Neuronal stem cell (in vitro differentiated cells): ENCODE results near the gene RAP1GAP.

Source experiments
- DNase-seq: peaks from one replicate; pipeline ENCODE4 v3.0.0-alpha.2; 2013; ENCODE audit warnings: low spot score
- H2AFZ ChIP-seq: one replicate; pipeline ENCODE4 v1.6.1; 2013; ENCODE audit warnings: mild to moderate bottlenecking, low read length, inconsistent platforms
- H2AK5ac ChIP-seq: 2 replicates; pipeline ENCODE4 v1.6.1; 2013; ENCODE audit warnings: low read depth, mild to moderate bottlenecking, inconsistent platforms, low read length, moderate library complexity, mixed read lengths
- H2BK120ac ChIP-seq: 2 replicates; pipeline ENCODE4 v1.6.1; 2013; ENCODE audit warnings: low read depth, mild to moderate bottlenecking, inconsistent platforms, low read length, moderate library complexity, mixed read lengths
- H2BK12ac ChIP-seq: one replicate; pipeline ENCODE4 v1.6.1; 2013; ENCODE audit warnings: low read length, inconsistent platforms
- H2BK15ac ChIP-seq: 2 replicates; pipeline ENCODE4 v1.6.1; 2013; ENCODE audit warnings: mild to moderate bottlenecking, low read length, inconsistent platforms, mixed read lengths
- H2BK5ac ChIP-seq: one replicate; pipeline ENCODE4 v1.6.1; 2013; ENCODE audit warnings: inconsistent platforms, mild to moderate bottlenecking, low read length, moderate library complexity
- H3K14ac ChIP-seq: one replicate; pipeline ENCODE4 v1.6.1; 2013; ENCODE audit warnings: low read length, inconsistent platforms
- H3K18ac ChIP-seq: 2 replicates; pipeline ENCODE4 v1.6.1; 2013; ENCODE audit warnings: low read length, inconsistent platforms
- H3K23ac ChIP-seq: 2 replicates; pipeline ENCODE4 v1.6.1; 2013; ENCODE audit warnings: low read depth, mild to moderate bottlenecking, mixed read lengths, low read length, inconsistent platforms; ENCODE audit not compliant: poor library complexity
- H3K27ac ChIP-seq: replicated peaks from 3 replicates; pipeline ENCODE4 v1.5.1; 2013; ENCODE audit warnings: low read length, inconsistent platforms
- H3K27me3 ChIP-seq, 3 experiments: 2 replicates each; pipeline ENCODE4 v1.6.1; 2013; ENCODE audit warnings: low read length in 3 of 3, mild to moderate bottlenecking in 2 of 3, inconsistent platforms in 1 of 3, low read depth in 1 of 3, mixed read lengths in 1 of 3, moderate library complexity in 1 of 3; ENCODE audit not compliant: control insufficient read depth in 3 of 3, insufficient read depth in 3 of 3
- H3K36me3 ChIP-seq, 2 donors: replicated peaks in 1 of 2; 2 replicates each; pipeline ENCODE4 v1.6.1; 2013; ENCODE audit warnings: low read length in 2 of 2; ENCODE audit not compliant: control insufficient read depth in 2 of 2, insufficient read depth in 2 of 2
- H3K4ac ChIP-seq: 2 replicates; pipeline ENCODE4 v1.6.1; 2013; ENCODE audit warnings: inconsistent platforms, mild to moderate bottlenecking, low read length, moderate library complexity
- H3K4me1 ChIP-seq, 2 donors: 1 replicate in 1 of 2; 2 replicates in 1 of 2; pipeline ENCODE4 v1.6.1; 2013; ENCODE audit warnings: low read length in 2 of 2, low read depth in 1 of 2; ENCODE audit not compliant: control insufficient read depth in 2 of 2, insufficient read depth in 1 of 2
- H3K4me2 ChIP-seq: one replicate; pipeline ENCODE4 v1.6.1; 2013; ENCODE audit warnings: mild to moderate bottlenecking, low read length, inconsistent platforms; ENCODE audit not compliant: insufficient read depth, poor library complexity, severe bottlenecking
- H3K4me3 ChIP-seq, 2 donors: 2 replicates each; pipeline ENCODE4 v1.5.1; 2013; ENCODE audit warnings: low read length in 2 of 2, mild to moderate bottlenecking in 2 of 2, inconsistent platforms in 1 of 2, moderate library complexity in 1 of 2
- H3K79me1 ChIP-seq: one replicate; pipeline ENCODE4 v1.6.1; 2013; ENCODE audit warnings: low read depth, mild to moderate bottlenecking, inconsistent platforms, low read length, moderate library complexity
- H3K9ac ChIP-seq: one replicate; pipeline ENCODE4 v1.6.1; 2013; ENCODE audit warnings: mild to moderate bottlenecking, low read depth, low read length, inconsistent platforms; ENCODE audit not compliant: poor library complexity
- H3K9me3 ChIP-seq, 2 donors: replicated peaks in 1 of 2; 2 replicates each; pipeline versions ENCODE3 to v1.6.1; 2013; ENCODE audit warnings: low read length in 2 of 2, mild to moderate bottlenecking in 2 of 2, inconsistent platforms in 1 of 2, low read depth in 1 of 2, mixed read lengths in 1 of 2, moderate library complexity in 1 of 2; ENCODE audit not compliant: control insufficient read depth in 2 of 2, insufficient read depth in 1 of 2
- H4K8ac ChIP-seq: one replicate; pipeline ENCODE4 v1.6.1; 2013; ENCODE audit warnings: low read depth, mild to moderate bottlenecking, inconsistent platforms, low read length, moderate library complexity
- H4K91ac ChIP-seq: one replicate; pipeline ENCODE4 v1.6.1; 2013; ENCODE audit warnings: low read length, low read depth, mild to moderate bottlenecking, inconsistent platforms; ENCODE audit not compliant: poor library complexity
- WGBS, 2 donors: extraction: QIAGEN DNeasy Blood & Tissue Kit; methylation state at CpG; one replicate each; pipeline ENCODE4 v1.1.7; 2013; ENCODE audit warnings: missing lambda C conversion rate in 2 of 2, mixed read lengths in 1 of 2; ENCODE audit not compliant: insufficient read length in 2 of 2, insufficient replicate concordance in 1 of 2; ENCODE audit errors: extremely low coverage in 2 of 2; 5-methylcytosine and 5-hydroxymethylcytosine counted together

RAP1GAP gene

GRCh38 chr1:21577324-21577723 lies 91.8 kb downstream of the RAP1GAP start:
- Histone ChIP-seq H3K4me2 (no peak overlapping the region), H2BK5ac (no peak overlapping the region), H3K27ac (no peak overlapping the region), H3K9ac (peak overlapping the region; percentile 30), H3K36me3 (peaks cover 0 to 4% of the 10 kb centered on the region in 2 donors), H3K4me1 (peaks cover 10 to 19% of the 10 kb centered on the region in 2 donors), H2AFZ (no peak overlapping the region), H3K27me3 (peaks cover 0 to 8% (median 0%) of the 10 kb centered on the region in 3 experiments), H4K8ac (peak overlapping the region; percentile 75), H3K23ac (peak overlapping the region; percentile 98), H2BK15ac (no peak overlapping the region), H3K9me3 (no peaks in the 10 kb centered on the region), H3K4me3 (no peak overlapping the region), H2BK120ac (no peak overlapping the region), H4K91ac (no peak overlapping the region), H3K18ac (peak overlapping the region; percentile 39), H2AK5ac (peak overlapping the region; percentile 66), H3K4ac (peak overlapping the region; percentile 94), H3K14ac (peak overlapping the region; percentile 75), H2BK12ac (peak overlapping the region; percentile 88), H3K79me1 (no peaks in the 10 kb centered on the region)
- WGBS, 2 donors, result no CpG with 5 or more reads among the region's 26 CpGs
- no peak for DNase-seq

GRCh38 chr1:21576798-21577187 lies 92.4 kb downstream of the RAP1GAP start:
- H4K8ac ChIP-seq, result no peak overlapping the region
- no peak overlapping the region for H3K9ac ChIP-seq
- H3K27ac ChIP-seq, result no peak overlapping the region
- no peak overlapping the region for H2AK5ac ChIP-seq
- no peaks in the 10 kb centered on the region for H3K9me3 ChIP-seq
- H2AFZ ChIP-seq, result no peak overlapping the region
- no peaks in the 10 kb centered on the region for H3K79me1 ChIP-seq
- no peak for DNase-seq
- peak overlapping the region; percentile 98 for H3K23ac ChIP-seq
- no peak overlapping the region for H2BK12ac ChIP-seq
- no peak overlapping the region for H3K18ac ChIP-seq
- H3K36me3 ChIP-seq, result peaks cover 0 to 5% of the 10 kb centered on the region in 2 donors
- no peak overlapping the region for H3K14ac ChIP-seq
- WGBS, 2 donors, result no CpG with 5 or more reads among the region's 5 CpGs
- H3K4me1 ChIP-seq, result peaks cover 10 to 19% of the 10 kb centered on the region in 2 donors
- H3K4me3 ChIP-seq, result no peak overlapping the region
- H3K4me2 ChIP-seq, result no peak overlapping the region
- H4K91ac ChIP-seq, result no peak overlapping the region
- peaks cover 0 to 8% (median 0%) of the 10 kb centered on the region in 3 experiments for H3K27me3 ChIP-seq
- H3K4ac ChIP-seq, result no peak overlapping the region
- no peak overlapping the region for H2BK5ac ChIP-seq
- no peak overlapping the region for H2BK15ac ChIP-seq
- no peak overlapping the region for H2BK120ac ChIP-seq

DNA sequence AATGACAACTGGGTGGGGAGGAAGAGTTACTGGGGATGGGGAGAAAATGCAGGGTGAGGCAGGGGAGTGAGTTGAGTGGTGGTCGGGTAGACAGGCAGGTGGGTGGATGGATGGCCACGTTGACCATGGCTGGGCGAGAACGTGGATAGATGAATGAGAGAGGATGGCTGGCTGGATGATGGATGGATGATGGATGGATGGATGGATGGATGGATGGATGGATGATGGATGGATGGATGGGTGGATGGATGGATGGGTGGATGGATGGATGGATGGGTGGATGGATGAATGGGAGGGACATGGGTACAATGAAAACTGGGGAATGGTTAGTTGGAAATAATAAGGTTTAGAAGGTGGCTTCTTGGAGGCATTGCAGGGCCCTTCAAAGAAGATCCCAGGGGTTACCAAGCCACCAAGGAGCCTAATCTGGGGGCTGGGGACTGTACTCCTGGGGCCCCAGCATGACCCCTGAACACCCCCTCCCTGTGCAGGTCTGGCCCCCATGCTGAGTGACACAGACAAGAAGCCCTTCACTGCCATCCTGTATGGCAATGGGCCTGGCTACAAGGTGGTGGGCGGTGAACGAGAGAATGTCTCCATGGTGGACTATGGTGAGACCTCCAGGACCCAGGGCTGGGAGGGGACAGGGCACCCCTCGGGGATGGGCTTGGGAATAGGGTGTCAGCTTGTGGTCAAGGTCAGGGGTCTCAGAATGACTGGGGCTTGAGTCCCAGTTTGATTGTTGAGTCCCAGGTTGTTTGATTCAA lies 92.9 kb downstream of the RAP1GAP start:
- no CpG with 5 or more reads among the region's 7 CpGs for WGBS, 2 donors
- H2BK120ac ChIP-seq, result no peak overlapping the region
- no peaks in the 10 kb centered on the region for H3K79me1 ChIP-seq
- no peak overlapping the region for H4K91ac ChIP-seq
- no peak overlapping the region for H3K9ac ChIP-seq
- no peak overlapping the region for H2AK5ac ChIP-seq
- H3K23ac ChIP-seq, result no peak overlapping the region
- H3K4me1 ChIP-seq, result peaks cover 10 to 19% of the 10 kb centered on the region in 2 donors
- DNase-seq, result no peak
- H2BK5ac ChIP-seq, result peak overlapping the region; percentile 63
- H2BK12ac ChIP-seq, result no peak overlapping the region
- peaks cover 0 to 5% of the 10 kb centered on the region in 2 donors for H3K36me3 ChIP-seq
- no peak overlapping the region for H3K4ac ChIP-seq
- no peak overlapping the region for H3K14ac ChIP-seq
- no peak overlapping the region for H3K18ac ChIP-seq
- H3K27ac ChIP-seq, result no peak overlapping the region
- peak overlapping the region; percentile 84 for H2BK15ac ChIP-seq
- no peaks in the 10 kb centered on the region for H3K9me3 ChIP-seq
- no peak overlapping the region for H2AFZ ChIP-seq
- H3K4me3 ChIP-seq, result no peak overlapping the region
- H3K4me2 ChIP-seq, result no peak overlapping the region
- H3K27me3 ChIP-seq, result peaks cover 0 to 8% (median 0%) of the 10 kb centered on the region in 3 experiments
- H4K8ac ChIP-seq, result no peak overlapping the region

- peak overlapping the region; percentile 84 for H2BK15ac ChIP-seq
- H3K27me3 ChIP-seq, result peaks cover 0 to 8% (median 0%) of the 10 kb centered on the region in 3 experiments
- H3K36me3 ChIP-seq, result peaks cover 0 to 8% of the 10 kb centered on the region in 2 donors
- peak overlapping the region; percentile 85 for H2BK12ac ChIP-seq
- no peak for DNase-seq
- H3K79me1 ChIP-seq, result no peaks in the 10 kb centered on the region
- H2BK5ac ChIP-seq, result peak overlapping the region; percentile 63
- peak overlapping the region; percentile 25 for H3K23ac ChIP-seq
- H3K4me3 ChIP-seq, result no peak overlapping the region
- H3K9me3 ChIP-seq, result peaks cover 0 to 2% of the 10 kb centered on the region in 2 donors
- H4K8ac ChIP-seq, result no peak overlapping the region
- peak overlapping the region; percentile 67 for H2AK5ac ChIP-seq
- H2BK120ac ChIP-seq, result no peak overlapping the region
- H3K14ac ChIP-seq, result peak overlapping the region; percentile 57
- H3K4me2 ChIP-seq, result no peak overlapping the region
- H3K4ac ChIP-seq, result peak overlapping the region; percentile 58
- H2AFZ ChIP-seq, result peak overlapping the region; percentile 93
- peak overlapping the region; percentile 84 for H3K9ac ChIP-seq
- peak overlapping the region; percentile 33 for H4K91ac ChIP-seq
- H3K18ac ChIP-seq, result peak overlapping the region; percentile 86
- no CpG with 5 or more reads among the region's 18 CpGs for WGBS, 2 donors
- peak overlapping the region; percentile 12 for H3K27ac ChIP-seq
- peaks cover 10 to 19% of the 10 kb centered on the region in 2 donors for H3K4me1 ChIP-seq
These were observed 93.7 kb downstream of the RAP1GAP start for GRCh38 chr1:21575351-21575942.
